ENCODE data around the gene OVCH1. TPM values are rescaled to one million over a fixed set of nuclear protein-coding genes. Genes with fewer than 3 reads are reported as not detected.

OVCH1 gene
- total RNA-seq, 1 donor from 2014 or later: 0.37 TPM

DNA sequence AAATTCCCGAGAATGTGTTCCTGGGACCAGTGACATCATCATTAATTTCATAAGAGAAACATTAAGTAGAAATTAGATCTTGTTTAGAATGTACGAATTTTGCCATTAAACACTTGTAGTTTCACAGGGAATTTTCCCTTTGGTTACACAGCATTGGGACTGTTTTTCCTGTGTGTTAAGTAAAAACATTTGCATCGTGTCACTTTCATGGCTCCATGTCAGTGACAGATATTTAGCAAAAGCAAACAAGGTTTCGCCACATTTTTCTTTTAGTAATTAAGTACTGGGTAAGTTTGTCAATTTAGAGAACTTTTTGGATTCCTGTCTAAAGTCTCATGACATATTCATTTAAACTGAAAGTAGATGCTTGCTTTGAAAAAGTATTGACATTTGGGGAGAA is 45.5 kb upstream of the OVCH1 start:
- no peaks in the 10 kb centered on the region for H3K9me3 Mint-ChIP-seq

DNA sequence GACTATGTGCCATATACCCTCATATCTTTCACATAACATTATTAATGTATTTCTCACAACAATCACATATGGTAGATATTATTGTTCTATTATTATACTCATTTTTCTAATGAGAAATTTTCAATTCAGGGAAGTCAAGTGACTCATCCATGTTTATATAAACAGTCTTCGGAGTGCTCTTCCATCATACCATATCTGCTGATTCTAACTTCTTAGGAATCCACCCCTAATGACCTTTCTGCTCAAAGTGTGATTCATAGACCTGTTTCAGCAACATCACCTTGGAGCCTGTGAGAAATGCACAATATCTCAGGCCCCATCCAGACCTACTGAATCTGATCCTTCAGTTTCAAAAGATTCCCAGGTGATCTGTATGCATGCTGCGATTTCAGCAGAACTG is 39.8 kb upstream of the OVCH1 start:
- H3K27me3 Mint-ChIP-seq (ENCODE audit: low read depth): no peaks in the 10 kb centered on the region
- no peaks in the 10 kb centered on the region for H3K9me3 Mint-ChIP-seq
- H3K36me3 Mint-ChIP-seq (ENCODE audit: low read depth): no peaks in the 10 kb centered on the region
- DNase-seq (ENCODE audit: low read depth, low spot score): no peak
- peaks cover 20% of the 10 kb centered on the region for H3K4me1 Mint-ChIP-seq
- H3K4me3 Mint-ChIP-seq: no peak overlapping the region
- TF ChIP-seq, protein P1, sequence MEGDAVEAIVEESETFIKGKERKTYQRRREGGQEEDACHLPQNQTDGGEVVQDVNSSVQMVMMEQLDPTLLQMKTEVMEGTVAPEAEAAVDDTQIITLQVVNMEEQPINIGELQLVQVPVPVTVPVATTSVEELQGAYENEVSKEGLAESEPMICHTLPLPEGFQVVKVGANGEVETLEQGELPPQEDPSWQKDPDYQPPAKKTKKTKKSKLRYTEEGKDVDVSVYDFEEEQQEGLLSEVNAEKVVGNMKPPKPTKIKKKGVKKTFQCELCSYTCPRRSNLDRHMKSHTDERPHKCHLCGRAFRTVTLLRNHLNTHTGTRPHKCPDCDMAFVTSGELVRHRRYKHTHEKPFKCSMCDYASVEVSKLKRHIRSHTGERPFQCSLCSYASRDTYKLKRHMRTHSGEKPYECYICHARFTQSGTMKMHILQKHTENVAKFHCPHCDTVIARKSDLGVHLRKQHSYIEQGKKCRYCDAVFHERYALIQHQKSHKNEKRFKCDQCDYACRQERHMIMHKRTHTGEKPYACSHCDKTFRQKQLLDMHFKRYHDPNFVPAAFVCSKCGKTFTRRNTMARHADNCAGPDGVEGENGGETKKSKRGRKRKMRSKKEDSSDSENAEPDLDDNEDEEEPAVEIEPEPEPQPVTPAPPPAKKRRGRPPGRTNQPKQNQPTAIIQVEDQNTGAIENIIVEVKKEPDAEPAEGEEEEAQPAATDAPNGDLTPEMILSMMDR (conservative IDR thresholded peaks at IDR 0.05): no peak
- no peak overlapping the region for H3K27ac Mint-ChIP-seq (ENCODE audit: unreplicated experiment)

More for the DNA sequence above, 45.5 kb upstream of the OVCH1 start:
- H3K36me3 Mint-ChIP-seq (ENCODE audit: low read depth): peaks cover 6% of the 10 kb centered on the region
- H3K4me1 Mint-ChIP-seq: no peaks in the 10 kb centered on the region
- no peak overlapping the region for H3K4me3 Mint-ChIP-seq
- H3K27ac Mint-ChIP-seq (ENCODE audit: unreplicated experiment): no peak overlapping the region
- DNase-seq (ENCODE audit: low read depth, low spot score): no peak
- TF ChIP-seq, protein P1 (conservative IDR thresholded peaks at IDR 0.05): no peak
- no peaks in the 10 kb centered on the region for H3K27me3 Mint-ChIP-seq (ENCODE audit: low read depth)

DNA sequence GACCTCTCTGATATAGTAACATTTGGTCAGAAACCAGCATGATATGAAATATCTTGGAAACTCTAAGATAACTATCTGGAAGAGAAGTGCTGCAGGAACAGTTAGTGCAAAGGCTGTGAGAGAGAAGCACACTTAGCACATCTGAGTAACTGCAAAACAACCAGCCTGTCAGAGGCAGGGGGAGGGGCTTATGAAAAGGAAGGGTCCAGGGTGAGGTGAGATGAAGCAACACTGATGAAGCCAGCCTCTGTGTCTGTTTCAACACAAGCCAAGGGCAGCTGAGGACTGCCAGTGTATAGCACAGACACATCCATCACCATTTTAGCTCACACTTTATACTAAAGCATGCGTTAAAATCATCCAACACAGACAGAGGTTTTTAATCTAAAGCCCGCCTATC is 37.4 kb upstream of the OVCH1 start:
- DNase-seq (ENCODE audit: low read depth, low spot score): no peak
- Mint-ChIP-seq H3K4me1 (peaks cover 20% of the 10 kb centered on the region), H3K9me3 (no peaks in the 10 kb centered on the region), H3K27ac (ENCODE audit: unreplicated experiment) (no peak overlapping the region), H3K36me3 (ENCODE audit: low read depth) (no peaks in the 10 kb centered on the region), H3K4me3 (no peak overlapping the region), H3K27me3 (ENCODE audit: low read depth) (no peaks in the 10 kb centered on the region)
- TF ChIP-seq, protein P1 (conservative IDR thresholded peaks at IDR 0.05): no peak

DNA sequence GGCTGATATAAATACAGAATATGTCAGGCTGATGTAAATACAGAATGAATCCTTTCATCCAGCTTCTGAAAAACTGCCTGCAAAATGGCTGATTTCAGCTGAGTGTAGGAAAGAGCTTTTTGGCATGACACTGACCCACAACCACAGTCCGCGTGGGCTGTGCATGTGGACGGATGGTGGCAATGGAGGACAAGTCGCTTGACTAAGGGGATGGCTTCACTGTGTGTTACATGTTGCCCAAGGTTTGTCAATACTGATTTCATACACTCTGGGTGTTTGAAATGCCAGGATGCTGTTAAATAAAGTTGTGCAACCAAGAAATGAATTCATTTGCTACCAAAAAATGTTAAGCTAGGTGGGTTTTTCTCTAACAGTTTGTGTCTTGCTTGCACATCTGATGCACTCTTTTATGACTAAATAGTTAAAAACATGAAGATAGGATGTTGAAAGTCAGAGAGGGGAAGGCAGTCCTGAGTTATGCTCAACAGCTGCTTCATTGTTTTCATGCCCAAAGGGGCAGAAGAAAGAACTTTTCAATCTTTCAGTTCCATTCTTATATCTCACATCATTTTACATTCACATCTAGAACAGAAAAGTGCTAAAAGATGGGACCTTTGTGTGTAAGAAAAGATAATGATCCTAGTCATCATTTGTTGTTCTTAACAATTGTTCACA is 36.5 kb upstream of the OVCH1 start:
- Mint-ChIP-seq H3K9me3 (no peaks in the 10 kb centered on the region), H3K36me3 (ENCODE audit: low read depth) (no peaks in the 10 kb centered on the region), H3K27me3 (ENCODE audit: low read depth) (no peaks in the 10 kb centered on the region), H3K27ac (ENCODE audit: unreplicated experiment) (no peak overlapping the region), H3K4me1 (peaks cover 20% of the 10 kb centered on the region), H3K4me3 (no peak overlapping the region)
- TF ChIP-seq, protein P1 (conservative IDR thresholded peaks at IDR 0.05): no peak
- DNase-seq (ENCODE audit: low read depth, low spot score): no peak

DNA sequence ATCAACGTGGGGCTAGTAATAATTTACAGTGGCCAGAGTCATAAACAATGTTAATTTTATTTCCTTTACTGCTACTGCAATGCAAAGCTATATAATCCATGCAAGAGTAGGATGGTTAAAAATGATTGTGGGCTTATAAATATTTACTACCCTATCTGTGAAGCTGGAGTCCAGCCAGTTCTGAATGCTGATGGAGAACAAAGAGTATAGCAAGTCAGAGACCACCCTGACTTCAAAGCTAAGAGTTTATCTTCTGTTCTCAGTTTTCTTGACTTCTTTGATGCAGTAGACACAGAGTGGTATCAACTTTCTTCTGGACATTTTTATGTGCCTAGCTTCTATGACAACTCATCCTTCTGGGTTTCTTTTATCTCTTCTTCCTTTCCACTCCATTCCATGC is 34.0 kb upstream of the OVCH1 start:
- H3K4me3 Mint-ChIP-seq: no peak overlapping the region
- H3K36me3 Mint-ChIP-seq (ENCODE audit: low read depth): no peaks in the 10 kb centered on the region
- TF ChIP-seq, protein P1 (conservative IDR thresholded peaks at IDR 0.05): no peak
- no peaks in the 10 kb centered on the region for H3K9me3 Mint-ChIP-seq
- no peak for DNase-seq (ENCODE audit: low read depth, low spot score)
- no peaks in the 10 kb centered on the region for H3K27me3 Mint-ChIP-seq (ENCODE audit: low read depth)
- H3K27ac Mint-ChIP-seq (ENCODE audit: unreplicated experiment): peak overlapping the region; percentile 48
- H3K4me1 Mint-ChIP-seq: peaks cover 20% of the 10 kb centered on the region

All from neural crest cell (in vitro differentiated cells).